WERI-Rb-1 (cell line): ENCODE measurements around the gene NELL1.

Source experiments
- DNase-seq: peaks from one replicate; pipeline ENCODE4 v3.0.0-alpha.2; 2020
- H3K27ac ChIP-seq: fragments of 250-450 bp; sonication (Bioruptor Pico); 2 replicates; pipeline ENCODE4 v1.5.1; 2020; ENCODE audit warnings: mild to moderate bottlenecking, moderate library complexity
- H3K27me3 ChIP-seq: fragments of 250-450 bp; sonication (Bioruptor Pico); 2 replicates; pipeline ENCODE4 v1.5.1; 2021; ENCODE audit warnings: mild to moderate bottlenecking, low read depth, moderate library complexity; ENCODE audit not compliant: insufficient read depth, severe bottlenecking
- H3K36me3 ChIP-seq: fragments of 250-450 bp; sonication (Bioruptor Pico); 2 replicates; pipeline ENCODE4 v1.5.1; 2020; ENCODE audit warnings: mild to moderate bottlenecking, moderate library complexity
- H3K4me3 ChIP-seq: 2 replicates; pipeline ENCODE4 v1.5.1; 2011; ENCODE audit warnings: low read depth, mild to moderate bottlenecking, control low read depth, low read length
- H3K9me3 ChIP-seq: fragments of 250-450 bp; sonication (Bioruptor Pico); 2 replicates; pipeline ENCODE4 v1.5.1; 2021; ENCODE audit warnings: mild to moderate bottlenecking, moderate library complexity; ENCODE audit not compliant: severe bottlenecking
- CTCF ChIP-seq: IDR thresholded peaks from 2 replicates; pipeline ENCODE4 v1.5.1; 2011; ENCODE audit warnings: low read depth, mild to moderate bottlenecking, control low read depth, inconsistent platforms, low read length

NELL1 gene

DNA sequence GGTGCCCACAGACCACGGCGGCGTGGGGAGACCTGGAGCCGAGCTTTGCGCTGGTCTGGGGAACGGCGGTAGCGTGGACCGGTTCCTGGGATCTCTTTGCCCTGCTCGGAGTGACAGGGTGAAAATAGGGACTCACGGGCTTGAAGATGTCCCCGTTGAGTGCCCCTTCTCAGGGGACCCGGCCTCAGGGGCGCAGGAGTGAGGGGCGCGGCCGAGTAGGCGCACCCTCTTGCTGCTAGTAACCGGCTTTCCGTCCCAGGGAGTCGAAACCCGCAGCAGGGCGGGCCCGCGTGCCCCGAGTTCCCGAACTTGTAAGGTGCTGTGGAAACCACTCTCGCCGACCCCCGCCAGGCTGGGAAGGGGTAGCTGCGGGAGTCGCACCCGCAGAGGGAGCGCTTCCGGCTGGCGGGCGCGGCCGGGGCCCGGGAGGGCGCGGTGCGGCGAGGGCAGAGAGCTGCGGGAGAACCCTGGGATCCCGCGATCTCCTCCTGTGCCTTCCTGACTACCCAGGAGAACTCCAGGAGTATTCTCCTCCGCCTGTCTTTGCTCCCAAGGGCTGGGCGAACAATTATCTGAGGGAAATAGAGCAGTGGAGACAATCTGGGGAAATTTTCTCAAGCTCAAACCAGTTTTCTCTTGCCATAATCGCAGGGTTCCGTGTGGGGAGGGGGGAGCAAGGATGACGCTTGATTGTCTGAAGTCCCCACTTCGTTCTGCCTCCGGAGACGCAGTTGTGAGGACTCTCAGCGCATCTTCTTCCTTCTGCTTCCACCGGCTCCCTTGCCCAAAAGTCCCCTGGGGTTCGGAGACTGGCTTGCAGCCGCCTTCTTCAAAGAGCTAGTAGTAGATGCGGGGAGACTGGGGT, 666 bp downstream of the NELL1 start:
- Histone ChIP-seq H3K27me3 (peaks cover 28% of the 10 kb centered on the region), H3K36me3 (no peaks in the 10 kb centered on the region), H3K4me3 (peak overlapping the region; percentile 80), H3K9me3 (peaks cover 10% of the 10 kb centered on the region), H3K27ac (no peak overlapping the region)
- TF ChIP-seq CTCF: no peak
- DNase-seq: peak; percentile 17

- DNase-seq: peak; percentile 11
- Histone ChIP-seq H3K27me3 (peaks cover 28% of the 10 kb centered on the region), H3K9me3 (peaks cover 8% of the 10 kb centered on the region), H3K36me3 (no peaks in the 10 kb centered on the region), H3K27ac (no peak overlapping the region), H3K4me3 (peak overlapping the region; percentile 80)
- no peak for TF ChIP-seq CTCF
Measured at GRCh38 chr11:20670932-20671403, 1.6 kb downstream of the NELL1 start.

- no peaks in the 10 kb centered on the region for H3K9me3 ChIP-seq
- peak; percentile 66 for TF ChIP-seq CTCF
- peak; percentile 43 for DNase-seq
- no peak overlapping the region for H3K4me3 ChIP-seq
- no peak overlapping the region for H3K27ac ChIP-seq
- peaks cover 28% of the 10 kb centered on the region for H3K27me3 ChIP-seq
- H3K36me3 ChIP-seq: no peaks in the 10 kb centered on the region
Measured at GRCh38 chr11:20671856-20672546, 2.6 kb downstream of the NELL1 start.

DNA sequence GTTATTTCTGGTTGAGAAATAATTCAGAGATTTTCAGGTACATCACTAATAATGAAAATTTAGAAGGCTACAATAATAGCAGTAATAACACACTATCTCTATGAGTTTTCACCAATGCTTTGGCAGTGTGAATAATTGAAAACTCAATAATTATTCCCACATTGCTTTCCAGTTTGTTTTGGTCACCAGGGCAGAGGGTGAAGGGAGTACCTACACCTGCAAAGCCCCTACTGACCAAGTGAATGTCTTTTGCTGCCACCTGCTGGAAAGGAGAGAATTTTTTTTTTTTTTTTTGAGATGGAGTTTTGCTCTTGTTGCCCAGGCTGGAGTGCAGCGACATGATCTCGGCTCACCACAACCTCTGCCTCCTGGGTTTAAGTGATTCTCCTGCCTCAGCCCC, 3.2 kb downstream of the NELL1 start:
- no peaks in the 10 kb centered on the region for H3K9me3 ChIP-seq
- DNase-seq: no peak
- H3K27me3 ChIP-seq: peaks cover 28% of the 10 kb centered on the region
- peak; percentile 35; the same call in 1 of the 2 replicates for TF ChIP-seq CTCF
- no peak overlapping the region for H3K4me3 ChIP-seq
- H3K27ac ChIP-seq: no peak overlapping the region
- no peaks in the 10 kb centered on the region for H3K36me3 ChIP-seq

GRCh38 chr11:20676658-20677057, 7.3 kb downstream of the NELL1 start:
- no peak for DNase-seq
- H3K36me3 ChIP-seq: no peaks in the 10 kb centered on the region
- H3K27me3 ChIP-seq: peaks cover 1% of the 10 kb centered on the region
- H3K4me3 ChIP-seq: no peak overlapping the region
- no peak overlapping the region for H3K27ac ChIP-seq
- H3K9me3 ChIP-seq: no peaks in the 10 kb centered on the region
- no peak for TF ChIP-seq CTCF
